GM13977 (cell line): ENCODE measurements around the gene PPM1H.

ENCODE experiments used
- DNase-seq: peaks from one replicate; pipeline ENCODE4 v3.0.0; 2012; ENCODE audit warnings: low spot score
- CTCF ChIP-seq: IDR thresholded peaks from 2 replicates; pipeline ENCODE4 v1.5.1; 2012; ENCODE audit warnings: mild to moderate bottlenecking, control low read depth; ENCODE audit not compliant: insufficient read depth; ENCODE audit errors: extremely low read depth, missing control alignments
- in situ Hi-C: fragments of 300-500 bp; cut with MboI; formaldehyde crosslinking; loops from one replicate; pipeline ENCODE4 v1.12.0; 2022; ENCODE audit warnings: low sequenced_read_pairs, low pct_unique_long_range_greater_than_20kb, mixed read lengths, inconsistent platforms; ENCODE audit not compliant: unreplicated experiment

The PPM1H gene

GRCh38 chr12:62876938-62877548 lies 57.9 kb downstream of the PPM1H start:
- TF ChIP-seq CTCF: no peak
- in situ Hi-C loops: no loop called here
- no peak for DNase-seq

GRCh38 chr12:62873826-62874448 lies 61.0 kb downstream of the PPM1H start:
- in situ Hi-C loops: no loop called here
- no peak for TF ChIP-seq CTCF
- DNase-seq: no peak

- no peak for TF ChIP-seq CTCF
- in situ Hi-C loops: no loop called here
These were observed 61.7 kb downstream of the PPM1H start for GRCh38 chr12:62873116-62873825.

GRCh38 chr12:62868820-62869219 lies 66.1 kb downstream of the PPM1H start:
- DNase-seq: no peak
- in situ Hi-C loops: no loop called here
- no peak for TF ChIP-seq CTCF

More at GRCh38 chr12:62873116-62873825, 61.7 kb downstream of the PPM1H start:
- no peak for DNase-seq

- no peak for DNase-seq
- TF ChIP-seq CTCF: no peak
- in situ Hi-C loops: no loop called here
These were observed 68.4 kb downstream of the PPM1H start for GRCh38 chr12:62866451-62867082.

GRCh38 chr12:62865937-62866336 lies 69.0 kb downstream of the PPM1H start:
- in situ Hi-C loops: no loop called here
- no peak for TF ChIP-seq CTCF
- no peak for DNase-seq
